HG03460 (cell line): ENCODE data around the gene FUNDC2.

ENCODE experiments used
- ATAC-seq: cut with Tn5 transposase; IDR thresholded peaks from one replicate; pipeline ENCODE4 v1.9.1; 2021; ENCODE audit not compliant: unreplicated experiment

FUNDC2 gene

DNA sequence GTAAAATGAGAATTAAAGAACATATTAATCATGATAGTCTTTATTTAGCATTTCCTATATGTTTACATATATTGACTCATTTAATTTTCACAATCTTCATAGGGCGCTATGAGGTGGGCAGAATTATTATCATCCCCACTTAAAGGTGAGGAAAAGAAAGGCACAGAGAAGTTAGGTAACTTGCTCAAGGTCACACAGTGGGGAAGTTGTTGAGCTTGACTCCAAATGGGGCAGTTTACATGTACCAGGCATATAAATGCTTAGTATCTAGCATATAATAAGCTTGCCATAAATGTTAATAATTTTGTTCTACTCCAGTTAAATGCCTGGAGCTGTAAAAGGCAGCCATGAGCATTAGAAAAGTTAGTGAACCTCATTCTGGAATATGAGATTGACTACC is 42.8 kb downstream of the FUNDC2 start:
- ATAC-seq = no peak

DNA sequence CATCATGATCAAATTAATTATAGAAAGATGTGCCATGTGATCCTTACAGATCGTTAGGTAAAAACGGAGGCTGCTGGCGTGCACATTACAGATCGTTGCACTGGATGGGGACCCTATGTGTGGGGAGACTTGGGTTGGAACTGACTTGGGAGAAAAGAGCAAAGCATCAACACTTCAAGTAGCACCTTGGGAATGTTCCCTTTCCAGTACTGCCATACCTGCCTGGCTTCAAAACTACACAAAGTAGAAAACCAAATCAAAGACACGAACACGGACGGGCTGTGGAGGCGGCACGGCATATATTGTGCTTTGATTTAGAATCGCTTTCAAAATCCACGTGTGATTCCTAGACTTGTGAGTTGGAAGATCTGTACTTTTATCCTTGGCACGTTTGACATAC is 43.4 kb downstream of the FUNDC2 start:
- no peak for ATAC-seq

DNA sequence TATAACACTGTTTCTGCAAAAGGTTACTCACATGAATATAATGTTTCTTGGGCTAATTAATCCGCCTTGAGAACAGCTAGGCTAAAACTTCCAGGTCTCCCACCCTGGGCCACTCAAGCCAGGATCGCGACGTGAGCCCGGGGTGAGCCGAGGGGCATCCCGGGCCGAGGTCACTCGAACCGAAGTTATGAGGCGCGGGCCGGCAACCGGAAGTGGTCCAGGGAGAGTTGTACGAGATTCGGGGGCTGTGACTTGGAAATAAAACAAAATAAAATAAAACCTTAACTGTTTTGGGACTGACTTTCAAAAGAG is 44.0 kb downstream of the FUNDC2 start:
- ATAC-seq = peak; percentile 24

DNA sequence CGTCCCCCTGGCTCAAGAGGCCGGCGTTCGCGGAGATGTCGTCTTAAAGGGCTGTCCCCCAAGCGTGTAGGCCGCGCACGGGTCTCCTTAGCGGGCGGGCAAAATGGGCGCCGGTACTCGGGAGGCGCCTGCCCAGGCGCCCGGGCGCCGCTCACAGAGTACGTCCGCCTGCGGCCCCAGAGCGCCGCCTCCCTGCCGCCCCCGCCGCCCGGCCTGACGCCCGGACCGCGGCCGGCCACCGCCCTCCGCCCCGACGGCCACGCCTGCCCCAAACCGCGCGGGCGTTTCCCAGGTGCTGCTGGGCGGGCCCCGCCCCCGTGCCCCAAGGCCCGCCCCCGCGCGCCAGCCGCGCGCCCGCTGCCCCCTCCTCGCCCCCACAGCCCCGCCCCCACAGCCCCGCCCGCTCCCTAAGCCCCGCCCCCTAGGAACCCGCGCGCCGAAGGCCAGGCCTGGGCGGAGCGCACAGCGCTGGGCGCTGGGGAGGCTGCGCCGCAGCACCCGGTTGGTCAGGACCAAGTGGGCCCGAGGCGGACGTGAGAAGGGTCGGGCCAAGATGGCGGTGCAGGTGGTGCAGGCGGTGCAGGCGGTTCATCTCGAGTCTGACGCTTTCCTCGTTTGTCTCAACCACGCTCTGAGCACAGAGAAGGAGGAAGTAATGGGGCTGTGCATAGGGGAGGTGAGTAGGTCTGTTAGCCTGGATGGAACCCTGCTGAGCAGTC is 44.5 kb downstream of the FUNDC2 start, which contains the start of the genes BRCC3, CMC4 and MTCP1:
TSS of gene BRCC3 (plus strand) at position 534 of the 719 bp plus-strand sequence. CDS start at position 554, 20 bp downstream.
TSS of gene CMC4 (minus strand) at position 162 of the 719 bp plus-strand sequence. CDS start 7,113 bp downstream, outside the sequence.
TSS of gene MTCP1 (minus strand) at position 162 of the 719 bp plus-strand sequence. CDS start 5,126 bp downstream, outside the sequence.
- ATAC-seq = peak; percentile 91

DNA sequence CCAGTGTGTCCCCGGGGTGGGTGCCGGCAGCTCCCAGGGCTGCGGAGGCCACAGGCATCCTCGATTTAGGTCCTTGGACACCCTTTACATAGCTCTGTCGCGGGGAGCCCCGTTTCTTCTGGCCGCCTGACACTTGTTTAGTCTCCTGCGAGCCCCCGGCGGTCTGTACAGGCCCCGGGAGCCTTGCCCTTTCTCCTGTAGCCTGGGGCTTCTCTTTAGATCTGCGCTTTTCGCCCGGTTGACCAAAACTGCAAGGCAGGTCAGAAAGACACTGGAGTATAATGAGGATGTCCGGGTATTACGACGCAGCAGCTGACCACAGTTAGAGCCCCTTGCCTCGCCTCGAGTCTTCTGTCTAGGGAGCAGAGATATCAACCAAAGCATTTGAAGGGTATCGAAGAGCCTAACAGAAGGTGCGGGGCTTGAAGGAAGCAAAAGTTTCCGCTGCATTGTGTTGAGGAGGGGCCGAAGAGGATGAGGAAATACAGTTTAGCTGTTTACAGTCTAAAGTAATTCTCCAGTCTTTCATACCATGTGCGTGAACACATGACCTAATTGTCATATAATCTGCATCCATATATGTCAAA is 45.1 kb downstream of the FUNDC2 start:
- peak; percentile 5 for ATAC-seq

DNA sequence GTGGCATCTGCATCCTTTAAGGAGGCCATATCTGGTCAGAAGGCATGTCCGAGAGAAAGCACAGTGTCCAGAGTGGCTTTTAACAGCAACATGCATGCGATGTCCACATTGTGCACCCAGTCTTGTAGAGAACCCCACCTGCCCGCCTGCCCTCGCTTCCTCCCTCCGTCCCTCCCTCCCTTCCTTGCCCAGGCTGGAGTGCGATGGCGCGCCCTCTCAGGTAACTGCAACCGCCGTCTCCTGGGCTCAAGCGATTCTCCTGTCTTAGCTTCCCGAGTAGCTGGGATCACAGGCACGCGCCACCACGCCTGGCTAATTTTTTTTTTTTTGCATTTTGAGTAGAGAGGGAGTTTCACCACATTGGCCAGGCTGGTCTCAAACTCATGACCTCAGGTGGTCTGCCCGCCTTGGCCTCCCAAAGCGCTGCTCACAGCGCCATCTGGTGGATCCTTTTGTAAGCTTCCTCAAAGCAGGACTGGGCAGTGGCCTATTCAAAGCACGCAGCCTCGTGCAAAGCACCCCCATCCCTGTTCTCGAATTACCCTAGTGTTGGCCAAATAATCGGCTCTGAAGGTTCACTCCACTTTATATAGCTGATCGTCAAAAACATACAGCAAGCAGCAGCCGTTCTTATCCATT is 59.7 kb downstream of the FUNDC2 start:
- ATAC-seq = no peak

DNA sequence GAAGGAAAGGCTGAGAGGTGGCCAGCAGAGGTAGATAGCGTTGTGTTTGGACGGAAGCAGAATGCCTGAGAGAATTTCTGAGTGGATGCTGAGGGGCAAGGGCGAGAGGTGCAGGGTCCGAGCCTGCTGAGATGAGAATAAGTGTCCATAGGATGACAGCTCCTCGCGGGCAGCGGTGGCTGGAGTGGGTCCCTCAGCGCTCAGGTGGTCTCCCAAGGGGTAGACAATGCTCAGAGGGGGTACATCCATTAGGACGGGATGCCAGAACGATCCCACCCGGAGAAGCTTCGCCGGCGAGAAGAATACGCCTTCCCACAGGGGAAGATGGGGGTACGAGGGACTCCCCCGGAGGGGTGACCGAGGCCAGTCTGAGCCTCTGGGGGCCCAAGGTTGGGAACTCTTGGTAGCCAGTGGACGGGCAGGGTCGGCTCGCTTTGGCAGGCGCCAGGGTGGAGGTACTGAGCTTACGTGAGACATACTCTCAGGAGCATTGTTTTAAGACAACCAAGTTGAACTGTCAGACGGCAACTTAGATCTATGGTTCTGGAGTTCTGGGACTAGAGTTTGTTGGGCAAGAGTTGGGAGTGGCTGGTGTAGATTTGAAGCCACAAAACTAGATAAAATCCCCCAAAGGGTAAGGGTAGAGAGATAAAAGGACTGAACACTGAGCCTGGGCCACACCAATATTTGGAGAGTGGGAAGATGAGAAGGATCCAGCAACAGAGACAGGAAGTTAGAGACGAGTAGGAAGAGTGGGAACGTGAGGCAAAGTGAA is 60.5 kb downstream of the FUNDC2 start:
- no peak for ATAC-seq

DNA sequence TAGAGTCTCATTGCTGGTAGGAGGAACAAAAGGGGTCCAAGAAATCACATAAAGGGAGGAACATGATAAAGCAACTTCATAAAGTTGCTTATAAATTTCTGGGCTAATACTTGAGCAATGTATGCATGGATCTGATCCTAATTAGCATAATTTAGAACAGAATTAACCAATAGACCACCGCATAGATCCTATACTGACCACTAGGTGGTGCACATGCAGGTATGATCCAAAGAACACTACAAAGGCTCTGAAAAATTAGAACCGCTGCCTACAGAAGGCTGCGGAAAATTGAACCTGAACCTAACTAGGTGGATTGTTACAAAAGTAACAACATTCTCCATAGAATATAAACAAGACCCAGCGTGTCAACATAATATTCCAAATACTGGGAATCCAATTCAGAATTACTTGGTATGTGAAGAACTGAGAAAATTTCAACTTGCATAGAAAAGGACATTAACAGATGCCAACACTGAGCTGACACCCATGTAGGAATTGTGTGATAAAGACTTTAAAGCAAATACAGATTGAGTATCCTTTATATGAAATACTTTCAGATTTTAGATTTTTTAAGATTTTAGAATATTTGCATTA is 67.9 kb downstream of the FUNDC2 start:
- no peak for ATAC-seq

DNA sequence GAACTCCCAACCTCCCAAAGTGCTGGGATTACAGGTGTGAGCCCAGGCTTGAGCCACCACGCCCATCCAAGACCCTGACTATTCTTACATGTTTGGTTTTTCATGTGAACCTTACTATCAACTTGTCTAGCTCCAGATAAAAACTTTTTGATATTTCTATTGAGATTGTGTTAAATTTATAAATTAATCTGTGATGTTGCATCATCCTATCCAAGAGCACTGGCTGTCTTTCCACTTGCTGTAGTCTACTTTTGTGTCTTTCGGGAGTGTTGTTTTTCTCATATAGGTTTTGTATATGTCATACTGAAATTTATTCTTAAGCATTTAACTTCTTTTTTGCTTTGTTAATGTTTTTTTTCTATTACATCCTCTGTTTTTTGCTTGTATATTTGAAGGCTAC is 79.3 kb downstream of the FUNDC2 start:
- ATAC-seq = no peak

DNA sequence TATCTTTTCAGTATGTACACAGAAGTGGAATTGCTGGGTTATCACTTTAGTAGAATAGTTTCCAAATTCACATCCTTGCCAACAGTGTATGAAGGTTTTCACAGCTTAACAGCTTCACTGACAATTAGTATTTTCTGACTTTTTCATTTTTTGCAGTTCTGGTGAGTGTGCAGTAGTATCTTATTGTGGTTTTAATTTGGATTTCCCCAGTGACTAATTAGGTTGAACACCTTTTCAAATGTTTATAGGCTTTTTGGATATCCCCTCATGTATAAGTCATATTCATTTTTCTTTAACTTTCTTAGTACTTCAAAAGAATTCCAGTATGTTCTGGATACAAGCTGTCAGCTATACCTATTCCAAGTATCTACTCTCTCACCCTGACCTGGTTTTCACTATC is 81.8 kb downstream of the FUNDC2 start:
- no peak for ATAC-seq
